DOHH2 (cell line): ENCODE data around the gene SCN2A.

Experiments used
- H3F3A ChIP-seq: fragments of 200-600 bp; sonication (generic), shearing (Covaris generic); 2 replicates; pipeline ENCODE4 v1.6.0; 2016; ENCODE audit warnings: antibody characterized with exemption, mild to moderate bottlenecking; ENCODE audit not compliant: control insufficient read depth, insufficient read depth
- H3K27ac ChIP-seq: fragments of 200-600 bp; sonication (generic); 2 replicates; pipeline ENCODE4 v1.5.1; 2014; ENCODE audit warnings: low read depth, mild to moderate bottlenecking, low read length, moderate library complexity
- H3K27me3 ChIP-seq: fragments of 200-600 bp; sonication (generic); 2 replicates; pipeline ENCODE4 v1.6.1; 2014; ENCODE audit warnings: mild to moderate bottlenecking, low read length, mixed read lengths; ENCODE audit not compliant: control insufficient read depth
- H3K36me3 ChIP-seq: fragments of 200-600 bp; sonication (generic); 2 replicates; pipeline ENCODE4 v1.6.1; 2014; ENCODE audit warnings: mild to moderate bottlenecking, low read length, moderate library complexity, mixed read lengths; ENCODE audit not compliant: control insufficient read depth
- H3K4me1 ChIP-seq: fragments of 200-600 bp; sonication (generic); 2 replicates; pipeline ENCODE4 v1.6.1; 2014; ENCODE audit warnings: mild to moderate bottlenecking, low read length, mixed read lengths; ENCODE audit not compliant: control insufficient read depth
- H3K4me2 ChIP-seq: fragments of 200-600 bp; sonication (generic); 2 replicates; pipeline ENCODE4 v1.6.0; 2014; ENCODE audit warnings: mild to moderate bottlenecking, low read length, moderate library complexity
- H3K4me3 ChIP-seq: fragments of 200-600 bp; sonication (generic); 2 replicates; pipeline ENCODE4 v1.5.1; 2014; ENCODE audit warnings: mild to moderate bottlenecking, low read length, mixed read lengths
- H3K79me2 ChIP-seq: fragments of 200-600 bp; sonication (generic); 2 replicates; pipeline ENCODE4 v1.6.1; 2014; ENCODE audit warnings: mild to moderate bottlenecking, low read length, mixed read lengths; ENCODE audit not compliant: control insufficient read depth
- H3K9me2 ChIP-seq: fragments of 200-600 bp; sonication (generic); replicated peaks from 2 replicates; pipeline ENCODE4 v1.6.1; 2014; ENCODE audit warnings: mild to moderate bottlenecking, low read length, mixed read lengths; ENCODE audit not compliant: control insufficient read depth
- H3K9me3 ChIP-seq: fragments of 200-600 bp; sonication (generic); 2 replicates; pipeline ENCODE4 v1.6.1; 2014; ENCODE audit warnings: antibody characterized with exemption, low read length, mixed read lengths; ENCODE audit not compliant: control insufficient read depth, insufficient read depth
- H4K20me1 ChIP-seq: fragments of 200-600 bp; sonication (generic); 2 replicates; pipeline ENCODE4 v1.6.0; 2014; ENCODE audit warnings: low read depth, mild to moderate bottlenecking, antibody characterized with exemption, low read length, moderate library complexity; ENCODE audit not compliant: control insufficient read depth, insufficient read depth
- EZH2phosphoT487 ChIP-seq: fragments of 200-600 bp; sonication (generic); IDR thresholded peaks from 2 replicates; pipeline ENCODE4 v1.6.1; 2017; ENCODE audit warnings: borderline replicate concordance, mild to moderate bottlenecking, antibody characterized with exemption, low read length, moderate library complexity, mixed read lengths
- TF ChIP-seq, protein P1 (sequence below): fragments of 200-600 bp; sonication (generic); IDR thresholded peaks from one replicate; pipeline ENCODE4 v1.5.1; 2014; ENCODE audit warnings: antibody characterized with exemption, mild to moderate bottlenecking, low read depth, low read length; ENCODE audit not compliant: poor library complexity, severe bottlenecking

Gene SCN2A

DNA sequence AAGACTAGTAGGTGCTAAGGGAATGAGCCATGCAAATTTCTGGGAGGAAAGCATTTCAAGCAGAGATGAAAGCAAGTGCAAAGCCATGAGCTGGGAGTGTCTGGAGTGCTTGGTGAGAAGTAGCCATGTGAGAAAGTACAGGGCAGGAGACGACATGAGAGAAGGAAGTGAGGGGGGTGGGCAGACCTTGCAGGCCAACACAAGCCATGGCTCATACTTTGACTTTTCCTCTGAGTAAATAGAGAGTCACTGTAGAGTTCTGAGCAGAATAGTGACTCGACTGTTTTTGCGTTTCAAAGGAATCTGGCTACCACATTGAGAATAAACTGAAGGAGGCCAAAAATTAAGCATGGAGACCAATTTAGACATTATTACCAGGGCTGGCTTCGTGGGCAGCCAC is 42.2 kb downstream of the SCN2A start:
- Histone ChIP-seq H3K4me1 (no peaks in the 10 kb centered on the region), H3K4me2 (no peak overlapping the region), H3K36me3 (no peaks in the 10 kb centered on the region), H3K9me3 (no peaks in the 10 kb centered on the region), H3K79me2 (no peaks in the 10 kb centered on the region), H3K9me2 (no peaks in the 10 kb centered on the region), H4K20me1 (no peaks in the 10 kb centered on the region), H3K27me3 (peaks cover 3% of the 10 kb centered on the region; the same call in 1 of the 2 replicates), H3F3A (no peaks in the 10 kb centered on the region), H3K4me3 (no peak overlapping the region), H3K27ac (no peak overlapping the region)
- TF ChIP-seq EZH2phosphoT487, result no peak
- TF ChIP-seq, protein P1, sequence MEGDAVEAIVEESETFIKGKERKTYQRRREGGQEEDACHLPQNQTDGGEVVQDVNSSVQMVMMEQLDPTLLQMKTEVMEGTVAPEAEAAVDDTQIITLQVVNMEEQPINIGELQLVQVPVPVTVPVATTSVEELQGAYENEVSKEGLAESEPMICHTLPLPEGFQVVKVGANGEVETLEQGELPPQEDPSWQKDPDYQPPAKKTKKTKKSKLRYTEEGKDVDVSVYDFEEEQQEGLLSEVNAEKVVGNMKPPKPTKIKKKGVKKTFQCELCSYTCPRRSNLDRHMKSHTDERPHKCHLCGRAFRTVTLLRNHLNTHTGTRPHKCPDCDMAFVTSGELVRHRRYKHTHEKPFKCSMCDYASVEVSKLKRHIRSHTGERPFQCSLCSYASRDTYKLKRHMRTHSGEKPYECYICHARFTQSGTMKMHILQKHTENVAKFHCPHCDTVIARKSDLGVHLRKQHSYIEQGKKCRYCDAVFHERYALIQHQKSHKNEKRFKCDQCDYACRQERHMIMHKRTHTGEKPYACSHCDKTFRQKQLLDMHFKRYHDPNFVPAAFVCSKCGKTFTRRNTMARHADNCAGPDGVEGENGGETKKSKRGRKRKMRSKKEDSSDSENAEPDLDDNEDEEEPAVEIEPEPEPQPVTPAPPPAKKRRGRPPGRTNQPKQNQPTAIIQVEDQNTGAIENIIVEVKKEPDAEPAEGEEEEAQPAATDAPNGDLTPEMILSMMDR, result no peak

GRCh38 chr2:165283342-165283741 is 44.1 kb downstream of the SCN2A start:
- H3K9me2 ChIP-seq, result no peaks in the 10 kb centered on the region
- no peak overlapping the region for H3K4me3 ChIP-seq
- H3K4me1 ChIP-seq, result no peaks in the 10 kb centered on the region
- H3K79me2 ChIP-seq, result no peaks in the 10 kb centered on the region
- H3K36me3 ChIP-seq, result no peaks in the 10 kb centered on the region
- no peaks in the 10 kb centered on the region for H3F3A ChIP-seq
- H3K27me3 ChIP-seq, result peaks cover 3% of the 10 kb centered on the region
- TF ChIP-seq, protein P1, result no peak
- TF ChIP-seq EZH2phosphoT487, result no peak
- no peak overlapping the region for H3K4me2 ChIP-seq
- no peaks in the 10 kb centered on the region for H4K20me1 ChIP-seq
- no peaks in the 10 kb centered on the region for H3K9me3 ChIP-seq
- H3K27ac ChIP-seq, result no peak overlapping the region

- Histone ChIP-seq H3K4me3 (no peak overlapping the region), H3K27me3 (peaks cover 3% of the 10 kb centered on the region), H3K27ac (no peak overlapping the region), H3K9me3 (no peaks in the 10 kb centered on the region), H3K9me2 (no peaks in the 10 kb centered on the region), H3K36me3 (no peaks in the 10 kb centered on the region), H3F3A (no peaks in the 10 kb centered on the region), H3K4me2 (no peak overlapping the region), H4K20me1 (no peaks in the 10 kb centered on the region), H3K79me2 (no peaks in the 10 kb centered on the region), H3K4me1 (no peaks in the 10 kb centered on the region)
- TF ChIP-seq EZH2phosphoT487, result no peak
- TF ChIP-seq, protein P1, result no peak
These were observed 48.0 kb downstream of the SCN2A start for GRCh38 chr2:165287094-165287778.
